GM19468 (cell line): ENCODE measurements around the gene N4BP2L2.

ENCODE experiments used
- ATAC-seq: cut with Tn5 transposase; IDR thresholded peaks from one replicate; pipeline ENCODE4 v1.9.1; 2021; ENCODE audit warnings: mild to moderate bottlenecking, moderate library complexity, moderate number of reproducible peaks; ENCODE audit not compliant: unreplicated experiment; ENCODE audit errors: extremely low read depth

Gene N4BP2L2

DNA sequence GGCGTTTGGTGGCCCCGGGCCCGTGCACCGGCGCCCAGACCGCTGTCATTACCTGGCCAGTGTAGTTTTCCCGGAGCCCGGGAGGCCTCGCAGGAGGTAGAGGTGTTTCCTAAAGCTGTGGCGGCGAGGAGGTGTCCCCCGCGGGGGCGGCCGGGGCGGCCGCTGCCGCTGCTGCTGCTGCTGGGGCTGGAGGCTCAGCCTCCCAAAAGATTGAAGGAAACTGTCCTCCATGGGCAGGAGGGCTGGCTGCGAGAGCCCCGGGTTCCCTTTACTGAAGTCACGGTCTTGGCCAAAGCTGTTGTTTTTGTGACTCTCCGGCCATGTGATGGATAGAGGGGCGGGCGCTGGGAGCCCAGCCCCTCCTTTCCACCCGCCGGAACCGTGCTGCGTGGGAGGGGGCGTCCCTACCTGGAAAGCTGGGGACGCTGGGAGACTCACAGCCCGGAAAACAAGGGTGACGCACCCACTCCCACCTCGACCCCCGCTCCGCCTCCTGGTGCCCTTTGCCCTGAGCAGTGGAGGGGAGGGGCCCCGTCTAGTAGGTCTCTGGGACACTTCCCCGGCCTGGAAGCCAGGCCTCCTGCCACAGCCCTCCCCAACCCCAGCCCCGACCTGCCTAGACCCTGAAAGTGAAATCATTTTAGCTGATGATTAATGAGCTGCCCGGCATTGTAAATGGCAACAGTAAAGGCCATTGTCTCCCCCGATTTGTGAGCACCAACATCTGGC lies 110.6 kb downstream of the N4BP2L2 start, which contains the start of gene N4BP2L1:
N4BP2L1 (minus strand) TSS at position 279 of the 729 bp plus-strand sequence; CDS start at position 231, 48 bp downstream.
- peak; percentile 44 for ATAC-seq

DNA sequence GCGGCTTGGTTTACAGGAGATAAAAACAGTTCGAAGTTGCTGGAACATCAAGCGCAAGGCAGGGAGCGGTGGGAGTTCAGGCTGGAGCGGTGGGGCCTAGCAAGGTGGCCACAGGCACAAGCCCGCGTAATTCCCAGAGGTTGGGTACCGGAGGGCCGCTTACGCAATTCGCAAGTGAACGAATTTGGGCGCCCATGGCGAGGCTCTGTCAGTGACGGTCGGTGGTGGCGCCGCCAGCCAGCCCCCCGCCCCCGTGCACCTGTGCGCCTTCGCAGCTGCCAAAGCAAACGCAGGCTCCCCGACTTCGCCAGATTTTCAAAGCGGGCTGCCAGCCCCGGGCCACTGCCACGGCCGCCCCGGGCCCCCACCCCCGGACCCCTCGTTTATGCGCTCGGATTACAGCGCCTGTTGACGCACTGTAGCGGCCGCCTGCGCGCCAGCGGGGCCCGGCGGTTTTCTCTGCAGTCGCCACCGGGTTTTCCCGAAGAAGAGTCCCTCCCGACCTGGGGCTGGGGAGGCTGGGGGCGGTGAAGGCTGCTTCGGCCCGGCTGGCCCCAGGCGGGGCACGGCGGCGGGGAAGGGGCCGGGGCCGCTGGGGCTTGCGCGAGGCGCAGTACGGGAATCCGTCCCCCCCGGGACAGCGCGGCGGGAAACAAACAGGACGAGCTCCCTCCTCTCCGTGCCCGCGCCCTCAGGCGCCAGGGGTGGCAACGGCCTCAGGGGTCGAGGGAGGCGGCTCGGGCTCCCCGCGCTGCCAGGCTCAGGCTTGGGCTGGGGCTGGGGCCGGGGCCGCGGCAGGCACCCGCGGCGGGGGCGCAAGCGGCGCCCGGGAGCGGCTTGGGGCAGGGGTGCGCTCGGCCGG lies 111.4 kb downstream of the N4BP2L2 start:
- ATAC-seq, result no peak

DNA sequence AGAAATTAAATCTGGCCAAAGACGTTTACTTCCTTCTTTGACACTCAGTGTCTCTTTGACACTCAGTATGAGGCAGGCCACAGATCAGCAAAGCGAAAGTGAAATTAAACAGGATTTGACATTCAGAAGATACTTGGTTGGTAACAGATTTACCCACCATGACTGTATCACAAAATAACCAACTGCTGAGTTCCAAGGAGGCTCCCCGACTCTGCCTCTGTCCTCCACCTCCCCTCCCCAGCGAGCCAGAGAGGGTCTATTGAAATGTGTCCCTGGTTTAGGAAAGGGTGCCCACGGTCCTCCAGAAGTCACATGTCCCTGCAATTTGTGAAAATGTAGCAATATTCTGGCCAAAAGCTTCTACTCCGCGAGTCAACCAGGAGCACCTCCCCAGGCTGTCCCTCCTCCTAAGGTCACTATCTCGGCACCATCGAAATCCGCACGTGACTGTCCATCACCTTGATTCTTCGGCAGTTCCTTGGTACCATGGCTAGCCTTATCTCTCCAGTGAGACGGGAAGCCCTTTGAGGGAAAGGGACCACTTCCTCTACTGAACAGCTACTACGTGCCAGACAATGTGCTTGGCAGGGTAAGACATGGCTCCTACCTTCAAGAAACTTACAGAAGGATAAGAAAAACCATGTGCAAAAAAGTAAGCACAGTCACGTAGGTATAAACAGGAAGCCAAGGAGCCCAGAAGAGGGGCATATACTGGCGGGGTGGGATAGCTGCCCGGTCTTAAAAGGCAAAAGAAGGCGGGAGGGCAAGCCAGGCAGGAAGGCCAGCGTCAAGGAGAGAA lies 112.2 kb downstream of the N4BP2L2 start:
- peak; percentile 38 for ATAC-seq

DNA sequence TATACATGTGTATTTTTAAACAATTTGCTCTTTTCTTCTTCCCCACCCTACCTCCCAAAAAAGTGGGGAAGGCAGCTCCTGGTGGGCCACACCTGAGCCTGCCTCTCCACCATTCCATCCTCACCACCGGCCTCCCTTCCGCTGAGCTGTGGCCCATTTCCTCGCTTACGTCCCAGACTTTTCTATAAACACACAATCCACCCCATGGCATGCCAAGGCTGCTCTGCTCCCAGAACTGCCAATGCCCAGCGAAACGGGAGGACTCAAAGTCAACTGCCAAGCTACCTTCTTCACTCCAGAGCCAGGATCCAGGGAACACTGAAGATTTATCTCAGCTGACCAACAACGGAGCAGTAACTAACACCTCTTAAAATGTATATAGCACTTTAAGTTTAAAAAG lies 113.4 kb downstream of the N4BP2L2 start:
- ATAC-seq, result no peak

DNA sequence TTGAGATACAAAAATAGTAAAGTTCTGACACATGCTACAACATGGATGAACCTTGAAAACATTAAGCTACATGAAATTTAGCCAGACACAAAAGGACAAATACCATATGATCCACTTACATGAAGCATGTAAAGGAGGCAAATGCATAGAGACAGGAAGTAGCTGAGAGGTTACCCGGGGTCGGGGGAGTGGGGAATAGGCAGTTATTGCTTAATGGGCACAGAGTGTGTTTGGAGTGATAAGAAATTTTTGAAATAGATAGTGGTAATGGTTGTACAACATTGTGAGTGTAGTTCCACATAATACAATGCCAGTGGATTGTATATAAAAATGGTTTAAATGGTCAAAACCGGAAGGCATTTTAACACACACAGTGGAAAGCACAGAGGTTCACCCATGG lies 115.0 kb downstream of the N4BP2L2 start:
- ATAC-seq, result no peak

DNA sequence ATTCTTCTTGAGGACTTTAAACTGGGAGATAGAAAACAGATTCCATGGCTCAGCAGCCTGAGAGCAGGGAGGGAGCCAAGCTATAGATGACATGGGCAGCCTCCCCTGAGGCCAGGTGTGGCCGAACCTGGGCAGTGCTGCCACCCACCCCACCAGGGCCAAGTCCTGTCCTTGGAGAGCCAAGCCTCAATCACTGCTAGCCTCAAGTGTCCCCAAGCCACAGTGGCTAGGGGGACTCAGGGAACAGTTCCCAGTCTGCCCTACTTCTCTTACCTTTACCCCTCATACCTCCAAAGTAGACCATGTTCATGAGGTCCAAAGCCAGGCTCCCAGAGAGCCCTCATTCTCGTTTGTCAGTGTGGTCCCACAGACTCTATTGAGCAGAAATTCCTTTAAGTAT lies 118.7 kb downstream of the N4BP2L2 start:
- no peak for ATAC-seq

DNA sequence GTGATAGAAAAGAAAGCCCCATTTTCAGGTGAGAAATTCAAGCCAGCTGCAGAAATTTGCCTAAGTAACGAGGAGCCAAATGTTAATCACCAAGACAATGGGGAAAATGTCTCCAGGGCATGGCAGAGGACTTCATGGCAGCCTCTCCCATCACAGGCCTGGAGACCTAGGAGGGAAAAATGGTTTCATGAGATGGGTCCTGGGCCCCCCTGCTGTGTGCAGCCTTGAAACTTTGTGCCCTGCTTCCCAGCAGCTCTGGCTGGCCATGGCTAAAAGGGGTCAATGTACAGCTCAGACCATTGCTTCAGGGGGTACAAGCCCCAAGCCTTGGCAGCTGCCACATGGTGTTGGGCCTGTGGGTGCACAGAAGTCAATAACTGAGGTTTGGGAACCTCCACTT lies 120.6 kb downstream of the N4BP2L2 start:
- no peak for ATAC-seq

DNA sequence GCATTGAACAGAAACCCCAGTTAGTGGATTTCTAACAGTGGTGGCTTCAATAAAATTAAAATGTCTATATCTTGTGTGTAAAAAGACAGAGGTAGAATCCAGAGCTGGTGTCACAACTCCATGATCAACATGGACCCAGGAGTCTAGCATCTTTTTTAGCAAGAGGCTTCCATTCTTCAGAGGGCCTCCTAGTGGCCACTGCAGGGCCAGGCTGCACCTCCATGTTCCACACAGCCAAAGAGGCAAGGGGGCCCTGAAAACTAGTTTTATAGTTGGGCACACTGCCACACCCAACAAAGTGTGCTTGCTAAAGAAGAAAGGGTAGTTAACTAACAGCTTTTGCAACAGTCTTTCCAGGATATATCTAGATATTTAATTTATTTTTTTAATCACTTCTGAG lies 123.6 kb downstream of the N4BP2L2 start:
- ATAC-seq, result no peak

DNA sequence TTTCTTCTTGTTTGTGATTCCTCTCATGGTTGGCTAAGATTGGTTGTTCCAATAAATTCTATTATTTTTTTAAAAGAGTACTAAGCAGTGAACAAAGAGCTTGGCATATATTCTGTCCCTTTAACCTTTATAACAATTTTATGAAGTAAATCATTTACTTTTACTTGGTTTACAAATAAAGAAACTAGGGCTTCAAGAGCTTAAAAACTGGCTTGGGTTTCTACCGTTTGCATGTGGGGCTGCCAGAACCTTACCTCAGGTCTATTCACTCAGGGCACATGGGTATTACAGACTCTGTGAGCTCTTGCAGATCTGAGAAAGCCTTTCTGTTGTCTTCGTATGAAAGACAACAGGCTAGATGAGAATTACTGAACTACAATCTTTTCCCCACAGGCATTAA lies 124.0 kb downstream of the N4BP2L2 start:
- no peak for ATAC-seq

DNA sequence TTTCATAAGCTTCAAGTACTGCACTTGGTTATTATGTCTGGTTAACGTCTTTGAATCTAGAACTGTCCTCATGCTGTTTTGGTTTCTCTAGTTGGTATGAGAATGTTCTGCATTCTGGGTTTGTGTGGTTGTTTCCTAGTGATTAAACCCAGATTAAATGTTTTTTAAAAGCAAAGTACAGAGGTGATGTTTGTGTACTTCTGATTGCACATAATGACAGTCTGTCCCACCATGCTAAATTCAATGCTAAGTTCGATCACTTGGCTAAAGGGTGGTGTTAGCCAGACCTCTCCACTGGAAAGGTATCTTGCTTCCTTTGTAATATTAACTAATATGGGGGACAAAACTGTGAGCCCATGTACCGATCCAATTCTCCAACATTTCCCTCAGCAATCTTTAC lies 125.3 kb downstream of the N4BP2L2 start:
- ATAC-seq, result no peak

DNA sequence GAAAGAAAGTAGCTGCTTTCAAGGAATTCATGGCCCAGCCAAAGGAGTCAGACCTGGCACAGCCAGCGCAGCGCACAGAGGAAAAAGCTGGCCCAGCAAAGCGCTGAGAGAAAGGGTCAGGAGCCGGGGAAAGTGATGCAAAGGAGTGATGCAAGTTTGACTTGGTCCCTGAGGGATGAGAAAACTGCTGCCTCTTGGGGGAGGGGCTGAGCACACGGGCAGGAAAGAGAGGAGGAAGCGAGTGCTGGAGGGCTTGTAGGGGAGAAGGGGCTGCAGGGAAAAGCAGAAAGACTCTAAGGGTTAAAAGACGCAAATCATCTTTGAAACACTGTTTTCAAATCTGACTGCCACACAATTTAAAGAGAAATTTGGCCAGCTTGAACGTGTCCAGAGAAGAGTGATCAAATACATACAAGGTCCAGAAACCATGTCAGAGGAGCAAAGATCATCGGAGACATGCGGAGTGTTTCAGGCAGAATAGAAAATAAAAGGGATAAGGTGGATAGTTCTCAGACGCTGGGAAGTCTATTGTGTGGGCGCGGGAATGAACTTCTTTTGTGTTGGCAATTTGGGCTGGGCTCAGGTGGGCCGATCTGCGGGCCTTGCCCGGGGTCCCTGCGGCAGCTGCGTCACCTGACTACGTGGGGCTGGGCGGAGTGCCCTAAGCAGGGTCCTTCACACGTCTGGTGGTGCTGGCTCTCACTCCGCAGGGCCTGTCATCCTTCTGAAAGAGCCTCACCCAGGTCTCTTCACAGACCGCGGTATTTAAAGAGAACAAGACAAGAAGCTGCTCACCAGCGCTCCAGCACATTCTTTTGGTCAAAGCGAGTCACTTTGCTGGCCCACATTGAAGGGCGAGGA lies 128.8 kb downstream of the N4BP2L2 start:
- ATAC-seq, result no peak

DNA sequence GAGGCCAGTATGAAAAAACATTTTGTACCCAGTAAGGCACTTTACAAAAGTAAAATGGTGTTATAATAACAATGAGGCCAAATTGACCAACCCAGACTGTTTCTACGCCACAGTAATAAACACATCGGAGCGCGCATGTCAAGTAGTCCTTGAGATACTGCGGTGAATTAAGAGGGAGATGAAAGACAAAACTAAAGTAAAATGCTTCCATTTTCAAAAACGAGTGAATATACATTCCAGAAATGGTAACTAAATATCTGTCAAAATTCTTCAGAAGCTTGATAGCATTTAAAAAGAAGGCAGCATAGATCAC lies 129.6 kb downstream of the N4BP2L2 start:
- no peak for ATAC-seq

DNA sequence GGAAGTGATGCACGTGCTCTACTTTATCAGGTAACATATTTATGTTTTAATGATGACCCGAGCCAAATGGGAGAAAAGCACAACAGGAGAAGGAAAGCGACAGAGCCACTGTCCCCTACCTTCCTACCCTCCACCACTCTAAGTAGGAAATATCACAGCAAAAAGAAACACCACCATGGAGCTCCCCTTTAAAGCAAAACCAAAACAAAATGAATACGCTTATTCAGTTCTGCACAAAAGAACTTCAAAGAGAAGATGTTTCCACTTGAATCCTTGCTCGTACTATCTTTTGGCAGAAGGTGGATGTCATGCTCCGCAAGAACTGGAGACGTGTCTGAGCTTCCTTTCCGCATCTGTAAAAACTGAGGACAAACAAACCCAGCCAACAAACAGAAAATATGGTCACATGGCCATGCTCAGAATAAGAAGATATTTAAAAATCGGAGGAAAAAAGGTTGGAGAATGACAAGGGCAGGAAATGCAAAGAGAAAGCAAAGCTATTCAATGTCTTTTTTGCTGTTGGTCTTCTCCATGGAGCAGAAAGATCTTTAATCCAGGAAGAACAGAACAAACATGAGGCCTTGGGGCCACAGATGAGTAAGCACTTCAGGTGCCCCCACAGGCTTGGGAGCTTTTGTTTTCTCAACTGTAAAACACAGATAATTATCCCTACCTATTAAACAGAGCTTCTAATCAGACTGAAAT lies 130.1 kb downstream of the N4BP2L2 start:
- no peak for ATAC-seq

DNA sequence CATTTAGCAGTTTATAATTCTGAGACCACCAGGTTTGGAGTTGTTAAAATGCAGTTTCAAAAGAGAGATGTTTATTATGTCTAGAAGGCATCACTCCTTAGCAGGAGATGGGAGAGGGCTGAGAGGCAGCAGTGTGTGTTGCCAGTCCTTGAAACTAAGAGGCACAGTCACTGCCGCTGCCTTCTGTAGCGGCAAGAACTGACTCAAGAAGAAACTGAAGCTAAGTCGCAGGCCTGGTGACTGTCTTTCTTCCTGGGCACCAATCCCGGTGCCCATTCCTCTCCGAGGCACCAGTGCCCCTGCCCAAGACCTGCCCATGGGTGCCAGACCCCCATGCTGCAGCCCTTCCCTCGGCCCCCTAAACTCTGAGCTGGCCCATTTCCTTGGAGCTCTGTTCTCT lies 130.7 kb downstream of the N4BP2L2 start:
- ATAC-seq, result no peak

DNA sequence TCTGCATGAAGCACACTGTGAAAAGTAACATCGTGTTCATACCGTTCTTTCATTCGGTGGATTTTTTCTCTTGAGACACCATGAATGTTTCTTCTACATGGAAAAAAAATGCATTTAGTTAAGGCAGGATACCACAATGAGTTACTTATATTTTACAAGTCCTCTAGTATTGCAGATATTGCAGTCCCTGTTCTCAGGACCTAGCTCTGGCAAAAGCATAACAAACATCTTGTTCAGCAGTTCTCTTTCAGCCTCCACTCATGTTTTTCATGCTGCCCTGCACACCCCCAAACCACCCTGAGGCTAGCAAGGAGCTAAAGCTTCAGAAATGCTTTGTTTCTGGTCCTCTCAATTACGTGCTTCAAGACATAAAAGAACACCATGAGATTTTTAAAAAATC lies 135.5 kb downstream of the N4BP2L2 start:
- ATAC-seq, result no peak

DNA sequence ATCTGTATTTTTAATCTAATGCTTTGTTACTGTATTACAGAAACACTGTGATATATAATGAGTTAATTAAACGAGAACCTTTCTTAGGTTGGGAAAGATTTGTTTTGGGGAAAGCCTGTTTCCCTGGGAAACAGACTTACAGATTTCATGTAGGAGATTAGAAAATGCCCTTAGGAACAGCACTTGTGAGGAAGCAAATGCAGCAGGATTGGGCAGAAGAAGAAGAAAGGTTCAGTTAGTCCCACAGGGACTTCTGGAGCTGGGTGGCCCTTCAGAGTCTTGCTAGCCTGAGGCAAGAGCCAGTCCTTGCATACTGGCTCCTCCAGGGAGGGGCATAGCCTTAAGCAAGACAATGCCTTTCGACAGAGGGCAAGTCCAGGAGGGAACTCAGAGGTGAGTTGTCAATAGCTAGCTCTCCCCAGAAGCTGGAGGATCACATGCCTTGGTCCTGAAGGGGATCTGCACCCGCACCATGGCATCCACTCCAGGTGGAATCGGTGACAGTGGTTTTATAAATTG lies 147.4 kb downstream of the N4BP2L2 start:
- no peak for ATAC-seq

DNA sequence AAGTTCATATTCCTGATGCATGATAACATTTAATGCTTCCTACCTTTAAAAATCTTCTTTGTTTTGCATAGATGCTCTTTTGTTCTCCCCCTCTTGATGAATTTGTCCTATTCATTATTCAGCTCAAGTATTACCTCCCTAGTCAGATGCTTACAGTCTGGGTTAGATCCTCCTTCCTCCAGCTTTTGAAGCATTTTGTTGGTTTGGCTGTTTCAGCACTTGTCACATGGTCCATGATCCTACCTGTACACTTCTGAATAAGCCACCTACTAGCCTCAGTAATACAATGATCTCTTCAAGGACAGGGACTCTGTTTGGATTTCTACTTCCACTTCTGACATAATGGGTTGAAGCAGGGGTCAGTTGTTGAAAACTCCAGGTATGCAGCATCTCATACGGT lies 148.1 kb downstream of the N4BP2L2 start:
- no peak for ATAC-seq

DNA sequence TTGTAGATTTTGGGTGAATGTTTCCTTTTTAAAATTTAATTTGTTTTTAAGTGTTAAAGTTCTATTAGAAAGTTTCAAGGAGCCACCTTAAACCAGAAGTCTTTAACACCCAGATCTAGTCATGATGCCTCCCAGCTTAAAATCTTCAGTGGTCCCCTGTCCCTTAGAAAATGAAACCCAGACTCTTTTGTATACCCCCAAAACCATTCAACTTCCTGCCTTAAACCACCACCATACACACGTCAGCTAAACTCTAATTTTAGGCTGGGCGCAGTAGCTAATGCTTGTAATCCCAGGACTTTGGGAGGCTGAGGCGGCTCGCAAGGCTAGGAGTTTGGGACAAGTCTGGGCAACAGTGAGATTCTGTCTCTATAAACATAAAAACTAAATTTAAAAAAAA lies 148.5 kb downstream of the N4BP2L2 start:
- ATAC-seq, result no peak

DNA sequence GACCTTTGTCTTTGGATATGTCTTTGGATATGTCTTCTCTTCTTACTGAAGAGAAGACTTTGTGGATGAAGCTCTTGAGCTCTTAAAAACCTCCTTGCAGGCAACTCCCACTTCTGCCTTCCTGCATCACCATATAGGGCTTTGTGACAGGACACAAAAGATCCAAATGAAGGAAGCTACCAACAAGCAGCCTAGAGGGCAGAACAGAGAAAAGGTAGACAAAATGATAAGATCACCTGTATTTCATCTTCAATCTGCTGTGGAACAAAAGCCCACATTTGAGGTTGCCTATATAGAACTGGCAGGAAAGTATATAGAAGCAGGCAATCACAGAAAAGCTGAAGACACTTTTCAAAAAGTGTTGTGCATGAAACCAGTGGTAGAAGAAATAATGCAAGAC lies 153.2 kb downstream of the N4BP2L2 start:
- no peak for ATAC-seq
